ENCODE results near the gene TAF12.

DNA sequence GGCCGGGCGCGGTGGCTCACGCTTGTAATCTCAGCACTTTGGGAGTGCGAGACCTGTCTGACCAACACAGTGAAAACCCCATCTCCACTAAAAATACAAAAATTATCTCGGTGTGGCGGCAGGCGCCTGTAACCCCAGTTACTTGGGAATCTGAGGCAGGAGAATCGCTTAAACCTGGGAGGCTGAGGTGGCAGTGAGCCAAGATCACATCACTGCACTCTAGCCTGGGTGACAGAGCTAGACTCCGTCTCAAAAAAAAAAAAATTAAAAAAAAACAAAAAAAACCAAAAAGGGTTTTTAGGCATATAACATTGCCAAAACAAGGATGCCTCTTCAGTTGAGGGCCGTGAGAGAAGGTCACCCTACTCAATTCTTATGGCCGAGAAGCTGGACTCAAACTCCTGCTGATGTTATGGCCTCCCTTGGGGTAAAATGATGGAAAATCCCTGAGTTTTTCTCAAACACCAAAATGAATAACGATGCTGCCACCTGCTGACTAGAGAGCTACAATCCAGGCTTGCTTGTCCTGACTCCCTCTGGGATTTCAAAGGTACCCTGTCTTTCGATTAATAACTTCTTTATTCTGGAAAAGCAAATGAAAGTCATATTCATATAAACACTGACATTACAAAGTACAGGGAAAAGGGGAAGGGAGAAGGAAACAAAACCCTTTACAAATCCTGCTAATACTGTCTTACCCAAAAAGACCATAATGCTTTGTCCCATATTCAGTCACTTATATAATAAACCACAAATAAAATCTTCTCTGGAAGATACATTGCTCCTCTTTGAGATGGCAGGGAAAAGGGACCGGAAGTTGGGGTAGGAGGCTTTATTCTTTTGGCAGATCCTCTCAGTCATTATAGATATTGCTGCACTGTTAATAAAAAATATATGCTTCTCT, 40.1 kb downstream of the TAF12 start:
- TF ChIP-seq, protein P1, sequence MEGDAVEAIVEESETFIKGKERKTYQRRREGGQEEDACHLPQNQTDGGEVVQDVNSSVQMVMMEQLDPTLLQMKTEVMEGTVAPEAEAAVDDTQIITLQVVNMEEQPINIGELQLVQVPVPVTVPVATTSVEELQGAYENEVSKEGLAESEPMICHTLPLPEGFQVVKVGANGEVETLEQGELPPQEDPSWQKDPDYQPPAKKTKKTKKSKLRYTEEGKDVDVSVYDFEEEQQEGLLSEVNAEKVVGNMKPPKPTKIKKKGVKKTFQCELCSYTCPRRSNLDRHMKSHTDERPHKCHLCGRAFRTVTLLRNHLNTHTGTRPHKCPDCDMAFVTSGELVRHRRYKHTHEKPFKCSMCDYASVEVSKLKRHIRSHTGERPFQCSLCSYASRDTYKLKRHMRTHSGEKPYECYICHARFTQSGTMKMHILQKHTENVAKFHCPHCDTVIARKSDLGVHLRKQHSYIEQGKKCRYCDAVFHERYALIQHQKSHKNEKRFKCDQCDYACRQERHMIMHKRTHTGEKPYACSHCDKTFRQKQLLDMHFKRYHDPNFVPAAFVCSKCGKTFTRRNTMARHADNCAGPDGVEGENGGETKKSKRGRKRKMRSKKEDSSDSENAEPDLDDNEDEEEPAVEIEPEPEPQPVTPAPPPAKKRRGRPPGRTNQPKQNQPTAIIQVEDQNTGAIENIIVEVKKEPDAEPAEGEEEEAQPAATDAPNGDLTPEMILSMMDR (IDR thresholded peaks at IDR 0.05), result peak; percentile 41 to 59 (median 52)
- TF ChIP-seq POLR2A (IDR thresholded peaks at IDR 0.05), result no peak
